Fibroblast of lung (primary cell): ENCODE data around the gene PLD1. TPM values are rescaled to one million over a fixed set of nuclear protein-coding genes. Genes with fewer than 3 reads are reported as not detected.
A peak's percentile ranks its signal among the peaks of the same experiment; 100 is the strongest.

Experiments used
- DNase-seq, 2 donors: peaks; one replicate each; pipeline versions ENCODE4 v3.0.0 to v3.0.0-alpha.2; 2010; ENCODE audit warnings: low read depth in 2 of 2
- H2AFZ ChIP-seq: 2 replicates; pipeline ENCODE4 v1.5.1; 2012; ENCODE audit warnings: low read length, control low read depth, inconsistent platforms
- H3K27ac ChIP-seq: 2 replicates; pipeline ENCODE4 v1.5.1; 2011; ENCODE audit warnings: low read length, control low read depth; ENCODE audit not compliant: insufficient read depth
- H3K27me3 ChIP-seq: 2 replicates; pipeline ENCODE4 v1.5.1; 2011; ENCODE audit warnings: mild to moderate bottlenecking, low read length; ENCODE audit not compliant: control insufficient read depth, insufficient read depth
- H3K36me3 ChIP-seq: 2 replicates; pipeline ENCODE4 v1.5.1; 2011; ENCODE audit warnings: low read length; ENCODE audit not compliant: control insufficient read depth, insufficient read depth
- H3K4me1 ChIP-seq: 2 replicates; pipeline ENCODE4 v1.5.1; 2011; ENCODE audit warnings: low read length; ENCODE audit not compliant: control insufficient read depth, insufficient read depth; ENCODE audit errors: extremely low read depth
- H3K4me2 ChIP-seq: 2 replicates; pipeline ENCODE4 v1.5.1; 2011; ENCODE audit warnings: low read length, control low read depth; ENCODE audit not compliant: insufficient read depth; ENCODE audit errors: extremely low read depth
- H3K4me3 ChIP-seq, 4 experiments: fragments of 200-600 bp in 1 of 4; sonication (generic) in 1 of 4; replicated peaks in 1 of 4; 2 replicates each; pipeline ENCODE4 v1.5.1; 2011 to 2016; ENCODE audit warnings: low read length in 4 of 4, low read depth in 3 of 4, mild to moderate bottlenecking in 3 of 4, control low read depth in 2 of 4, inconsistent platforms in 1 of 4, mixed read lengths in 1 of 4; ENCODE audit not compliant: insufficient read depth in 1 of 4; ENCODE audit errors: control extremely low read depth in 1 of 4
- H3K79me2 ChIP-seq: 2 replicates; pipeline ENCODE4 v1.5.1; 2012; ENCODE audit warnings: mild to moderate bottlenecking, low read length, inconsistent platforms; ENCODE audit not compliant: control insufficient read depth, insufficient read depth
- H3K9ac ChIP-seq: 2 replicates; pipeline ENCODE4 v1.5.1; 2011; ENCODE audit warnings: mild to moderate bottlenecking, low read length, control low read depth; ENCODE audit not compliant: insufficient read depth
- H3K9me3 ChIP-seq: 2 replicates; pipeline ENCODE4 v1.5.1; 2012; ENCODE audit warnings: low read depth, low read length; ENCODE audit not compliant: control insufficient read depth, insufficient read depth
- H4K20me1 ChIP-seq: 2 replicates; pipeline ENCODE4 v1.5.1; 2011; ENCODE audit warnings: low read length; ENCODE audit not compliant: control insufficient read depth, insufficient read depth; ENCODE audit errors: extremely low read depth
- EZH2 ChIP-seq: IDR thresholded peaks from 2 replicates; pipeline ENCODE4 v1.5.1; 2012; ENCODE audit warnings: low read length, control low read depth, mild to moderate bottlenecking; ENCODE audit errors: missing control alignments
- polyA plus RNA-seq, 2 donors: library from polyadenylated mRNA; depleted of rRNA in 1 of 2; stranded (reverse) in 1 of 2; unstranded in 1 of 2; fragments of >200 nt; gene quantifications; 2 replicates each; pipeline ENCODE4 v1.2.1, GENCODE V29; 2011 to 2012; ENCODE audit warnings: missing spikeins in 1 of 2
- total RNA-seq: library from RNA; depleted of rRNA; stranded (reverse); fragments of >200 nt; gene quantifications from 2 replicates; pipeline ENCODE4 v1.2.1, GENCODE V29; 2014
- TF ChIP-seq, protein P1 (sequence below), 2 donors: IDR thresholded peaks in 1 of 2; conservative IDR thresholded peaks in 1 of 2; 1 replicate in 1 of 2; 2 replicates in 1 of 2; pipeline ENCODE4 v1.5.1; 2011 to 2012; ENCODE audit warnings: low read length in 2 of 2, control low read depth in 1 of 2, inconsistent platforms in 1 of 2, low read depth in 1 of 2, mild to moderate bottlenecking in 1 of 2

PLD1 gene
- total and polyA plus RNA-seq, 2 donors (not counting 1 experiment from before 2014, with no cell fraction given), result 10.8 to 18.8 TPM

DNA sequence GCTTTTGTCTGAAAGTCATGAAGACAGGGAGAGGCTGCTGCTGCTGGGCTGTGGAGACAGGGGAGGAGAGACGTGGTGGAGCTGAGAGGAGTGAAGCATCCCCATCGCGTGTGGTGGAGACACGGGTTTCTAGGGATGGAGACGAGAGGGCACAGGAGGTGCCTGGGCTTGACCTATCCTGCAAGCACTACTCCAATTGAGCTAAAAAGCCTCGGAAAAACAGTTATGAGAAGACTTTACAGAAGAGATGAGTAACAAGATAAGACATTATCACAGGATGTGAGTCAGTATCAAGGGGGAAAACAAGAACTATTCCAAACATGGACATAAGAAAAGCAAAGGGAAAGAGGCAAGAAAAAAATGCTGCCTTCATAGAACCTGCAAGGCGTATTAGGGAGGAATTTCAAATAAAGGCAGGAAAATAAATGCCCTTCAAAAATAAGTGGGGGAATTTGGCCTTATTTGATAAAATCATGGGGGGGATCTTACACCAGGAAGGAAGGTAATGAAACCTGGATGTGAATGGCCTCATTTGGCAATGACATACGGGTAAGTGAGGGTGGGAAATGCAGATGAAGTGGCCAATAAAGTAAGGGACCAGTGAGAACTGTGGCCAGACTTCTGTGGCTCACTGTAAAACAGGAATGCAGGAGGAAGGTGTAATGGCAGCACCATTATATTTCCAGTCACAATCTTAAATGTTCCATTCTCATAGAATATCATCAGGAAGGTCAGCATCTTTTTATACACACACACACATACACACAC, 97.9 kb downstream of the PLD1 start:
- H4K20me1 ChIP-seq, result no peaks in the 10 kb centered on the region
- H3K4me3 ChIP-seq, result no peak overlapping the region
- no peak overlapping the region for H3K27ac ChIP-seq
- TF ChIP-seq, protein P1, sequence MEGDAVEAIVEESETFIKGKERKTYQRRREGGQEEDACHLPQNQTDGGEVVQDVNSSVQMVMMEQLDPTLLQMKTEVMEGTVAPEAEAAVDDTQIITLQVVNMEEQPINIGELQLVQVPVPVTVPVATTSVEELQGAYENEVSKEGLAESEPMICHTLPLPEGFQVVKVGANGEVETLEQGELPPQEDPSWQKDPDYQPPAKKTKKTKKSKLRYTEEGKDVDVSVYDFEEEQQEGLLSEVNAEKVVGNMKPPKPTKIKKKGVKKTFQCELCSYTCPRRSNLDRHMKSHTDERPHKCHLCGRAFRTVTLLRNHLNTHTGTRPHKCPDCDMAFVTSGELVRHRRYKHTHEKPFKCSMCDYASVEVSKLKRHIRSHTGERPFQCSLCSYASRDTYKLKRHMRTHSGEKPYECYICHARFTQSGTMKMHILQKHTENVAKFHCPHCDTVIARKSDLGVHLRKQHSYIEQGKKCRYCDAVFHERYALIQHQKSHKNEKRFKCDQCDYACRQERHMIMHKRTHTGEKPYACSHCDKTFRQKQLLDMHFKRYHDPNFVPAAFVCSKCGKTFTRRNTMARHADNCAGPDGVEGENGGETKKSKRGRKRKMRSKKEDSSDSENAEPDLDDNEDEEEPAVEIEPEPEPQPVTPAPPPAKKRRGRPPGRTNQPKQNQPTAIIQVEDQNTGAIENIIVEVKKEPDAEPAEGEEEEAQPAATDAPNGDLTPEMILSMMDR (conservative IDR thresholded peaks at IDR 0.05 in 1 of 2, IDR thresholded peaks at IDR 0.05 in 1 of 2; ENCODE audit: low read depth in 1 of 2, low read length in 2 of 2), result no peak
- no peak for TF ChIP-seq EZH2
- no peak overlapping the region for H3K9ac ChIP-seq
- DNase-seq, result peak; percentile 17 to 80
- H3K9me3 ChIP-seq, result no peaks in the 10 kb centered on the region
- H2AFZ ChIP-seq, result peak overlapping the region; percentile 34
- no peak overlapping the region for H3K4me2 ChIP-seq
- H3K36me3 ChIP-seq, result no peaks in the 10 kb centered on the region
- no peaks in the 10 kb centered on the region for H3K27me3 ChIP-seq
- H3K4me1 ChIP-seq, result peaks cover 3% of the 10 kb centered on the region
- no peaks in the 10 kb centered on the region for H3K79me2 ChIP-seq

DNA sequence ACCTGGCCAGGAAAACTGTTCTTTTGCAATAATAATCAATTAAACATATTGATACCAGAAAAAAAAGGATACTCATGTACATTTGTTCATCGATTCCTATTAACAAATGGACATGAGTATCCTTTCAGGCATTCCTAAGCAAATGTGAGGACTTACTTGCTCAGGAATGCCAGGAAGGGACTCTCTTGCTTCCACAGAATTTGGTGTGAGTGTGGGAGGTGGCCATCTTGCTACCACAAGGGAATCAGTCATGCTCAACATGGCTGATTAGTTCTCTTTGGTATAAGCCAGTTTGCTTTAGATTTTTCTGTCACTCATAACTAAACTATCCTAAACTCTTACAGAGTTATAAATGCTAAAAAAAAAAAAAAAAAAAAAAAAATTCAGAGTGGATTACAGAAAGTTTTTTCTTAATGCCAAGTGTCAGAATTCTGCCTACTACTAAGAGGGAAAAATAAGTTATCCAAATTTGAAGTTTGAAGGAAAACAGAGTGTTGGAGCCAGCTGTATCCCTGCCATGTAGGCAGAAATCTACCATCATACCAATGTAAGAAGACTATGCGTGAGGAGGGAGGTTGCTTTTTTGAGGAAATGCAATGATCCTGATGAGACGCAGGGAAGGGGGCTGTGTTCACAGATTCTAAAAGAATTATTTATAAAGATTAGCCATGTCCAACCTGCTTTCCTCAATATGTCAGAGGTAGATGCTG, 98.7 kb downstream of the PLD1 start:
- DNase-seq, result peak in 1 of 2 donors; percentile 59

DNA sequence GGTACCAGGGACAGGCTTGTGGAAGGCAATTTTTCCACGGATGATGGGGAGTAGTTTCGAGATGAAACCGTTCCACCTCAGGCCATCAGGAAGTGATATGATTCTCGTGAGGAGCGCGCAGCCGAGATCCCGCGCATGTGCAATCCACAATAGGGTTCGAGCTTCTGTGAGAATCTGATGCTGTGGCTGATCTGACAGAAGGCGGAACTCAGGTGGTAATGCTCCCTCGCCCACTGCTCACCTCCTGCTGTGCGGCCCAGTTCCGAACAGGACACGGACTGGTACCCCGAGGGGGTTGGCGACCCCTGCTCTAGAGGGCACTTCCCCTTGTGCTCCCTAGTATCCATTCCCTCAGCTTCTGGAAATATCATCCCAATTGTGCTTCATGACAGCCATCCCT, 99.9 kb downstream of the PLD1 start:
- no peaks in the 10 kb centered on the region for H3K36me3 ChIP-seq
- no peak overlapping the region for H3K4me2 ChIP-seq
- no peak overlapping the region for H3K27ac ChIP-seq
- no peaks in the 10 kb centered on the region for H3K27me3 ChIP-seq
- TF ChIP-seq EZH2, result no peak
- TF ChIP-seq, protein P1 (conservative IDR thresholded peaks at IDR 0.05 in 1 of 2, IDR thresholded peaks at IDR 0.05 in 1 of 2; ENCODE audit: low read depth in 1 of 2, low read length in 2 of 2), result no peak
- H3K9me3 ChIP-seq, result no peaks in the 10 kb centered on the region
- peaks cover 3% of the 10 kb centered on the region for H3K4me1 ChIP-seq
- H2AFZ ChIP-seq, result no peak overlapping the region
- no peaks in the 10 kb centered on the region for H3K79me2 ChIP-seq
- no peak overlapping the region for H3K4me3 ChIP-seq
- no peaks in the 10 kb centered on the region for H4K20me1 ChIP-seq
- H3K9ac ChIP-seq, result no peak overlapping the region
- DNase-seq, result no peak

More for the DNA sequence above, 98.7 kb downstream of the PLD1 start:
- H3K9me3 ChIP-seq, result no peaks in the 10 kb centered on the region
- no peak for TF ChIP-seq EZH2
- TF ChIP-seq, protein P1 (conservative IDR thresholded peaks at IDR 0.05 in 1 of 2, IDR thresholded peaks at IDR 0.05 in 1 of 2; ENCODE audit: low read depth in 1 of 2, low read length in 2 of 2), result no peak
- no peaks in the 10 kb centered on the region for H4K20me1 ChIP-seq
- no peak overlapping the region for H3K9ac ChIP-seq
- no peaks in the 10 kb centered on the region for H3K36me3 ChIP-seq
- peaks cover 3% of the 10 kb centered on the region for H3K4me1 ChIP-seq
- H3K27me3 ChIP-seq, result no peaks in the 10 kb centered on the region
- H3K4me3 ChIP-seq, result no peak overlapping the region
- no peak overlapping the region for H3K4me2 ChIP-seq
- H3K27ac ChIP-seq, result no peak overlapping the region
- H3K79me2 ChIP-seq, result no peaks in the 10 kb centered on the region
- peak overlapping the region; percentile 34 for H2AFZ ChIP-seq
